K562 (cell line): ENCODE measurements around the gene AP2M1. TPM values are rescaled to one million over a fixed set of nuclear protein-coding genes. Genes with fewer than 3 reads are reported as not detected.
A peak's percentile ranks its signal among the peaks of the same experiment; 100 is the strongest.

Experiments
- CREB3 ChIP-seq: fragments of 450-650 bp; conservative IDR thresholded peaks from 2 replicates; pipeline ENCODE4 v1.6.1; 2016; ENCODE audit warnings: missing genetic modification characterization, low read depth, mild to moderate bottlenecking, missing compliant biosample characterization, moderate library complexity
- NFYB ChIP-seq: IDR thresholded peaks from 2 replicates; pipeline ENCODE4 v1.6.1; 2011; ENCODE audit warnings: mild to moderate bottlenecking, moderate library complexity; ENCODE audit not compliant: insufficient read length; ENCODE audit errors: extremely low read depth
- NR1H2 ChIP-seq: sonication (generic); formaldehyde crosslinking; IDR thresholded peaks from 2 replicates; pipeline ENCODE4 v1.4.0; 2020; ENCODE audit warnings: mild to moderate bottlenecking, missing genetic modification reagents
- POLR3A ChIP-seq: IDR thresholded peaks from 2 replicates; pipeline ENCODE4 v1.6.1; 2011; ENCODE audit warnings: borderline replicate concordance, mild to moderate bottlenecking, moderate library complexity; ENCODE audit not compliant: insufficient read length, insufficient read depth; ENCODE audit errors: extremely low read depth
- POU5F1 ChIP-seq: fragments of 150-350 bp; IDR thresholded peaks from 2 replicates; pipeline ENCODE4 v1.6.1; 2014; ENCODE audit warnings: borderline replicate concordance, low read length, low read depth, mild to moderate bottlenecking; ENCODE audit not compliant: partially characterized antibody
- SMARCE1 ChIP-seq: fragments of 450-650 bp; IDR thresholded peaks from 2 replicates; pipeline ENCODE4 v1.7.1; 2016; ENCODE audit warnings: mild to moderate bottlenecking
- SREBF2 ChIP-seq: sonication (generic); formaldehyde crosslinking; IDR thresholded peaks from 2 replicates; pipeline ENCODE4 v1.4.0; 2020; ENCODE audit warnings: mild to moderate bottlenecking, missing genetic modification reagents
- STAT6 ChIP-seq: sonication (generic); formaldehyde crosslinking; IDR thresholded peaks from 2 replicates; pipeline ENCODE4 v1.8.1; 2023; ENCODE audit warnings: mild to moderate bottlenecking, missing genetic modification reagents
- ZNF232 ChIP-seq: sonication (generic); formaldehyde crosslinking; IDR thresholded peaks from 2 replicates; pipeline ENCODE4 v1.8.0; 2022; ENCODE audit warnings: mild to moderate bottlenecking, missing genetic modification reagents
- ZNF318 ChIP-seq, 2 experiments: fragments of 450-650 bp; IDR thresholded peaks; 2 replicates each; pipeline ENCODE4 v1.6.1; 2016; ENCODE audit warnings: mild to moderate bottlenecking in 2 of 2, borderline replicate concordance in 1 of 2, low read depth in 1 of 2, moderate library complexity in 1 of 2
- ZNF583 ChIP-seq: fragments of 250-450 bp; sonication (Bioruptor Pico); IDR thresholded peaks from 2 replicates; pipeline ENCODE4 v1.4.0; 2020
- polyA plus RNA-seq, 8 experiments: library from polyadenylated mRNA; depleted of rRNA in 4 of 8; stranded (reverse) in 5 of 8; unstranded in 3 of 8; fragments of >200 nt; fragmentation: Nextera tagmentation in 2 of 8; fragmentation: Illumina TruSeq in 1 of 8; extraction: Ambion mirVana in 2 of 8; extraction: Trizol in 1 of 8; gene quantifications; 2 replicates each; pipeline versions ENCODE4 v1.2.1 to v1.2.3, GENCODE V29; 2011 to 2014; ENCODE audit warnings: inconsistent platforms in 1 of 8, missing spikeins in 1 of 8
- total RNA-seq, 7 experiments: library from RNA; depleted of rRNA in 6 of 7; stranded (reverse); fragments of >200 nt in 6 of 7; fragmentation: Illumina TruSeq in 2 of 7; extraction: Trizol in 2 of 7; gene quantifications; 2 replicates each; pipeline versions ENCODE4 v1.2.1 to v1.2.3, GENCODE V29; 2011 to 2021; ENCODE audit warnings: low replicate concordance in 1 of 7
- TF ChIP-seq, protein P1 (sequence below): fragments of 450-650 bp; formaldehyde crosslinking; IDR thresholded peaks from 2 replicates; pipeline ENCODE4 v1.4.0; 2022; ENCODE audit warnings: missing genetic modification characterization

The AP2M1 gene
- total and polyA plus RNA-seq, 9 of the 15 experiments (the other 6 are each of a cell fraction or from before 2014, with no cell fraction given): 118 to 505 (median 296) TPM

GRCh38 chr3:184133840-184134745, 40.6 kb upstream of the AP2M1 start (continued):
- TF ChIP-seq, protein P1, sequence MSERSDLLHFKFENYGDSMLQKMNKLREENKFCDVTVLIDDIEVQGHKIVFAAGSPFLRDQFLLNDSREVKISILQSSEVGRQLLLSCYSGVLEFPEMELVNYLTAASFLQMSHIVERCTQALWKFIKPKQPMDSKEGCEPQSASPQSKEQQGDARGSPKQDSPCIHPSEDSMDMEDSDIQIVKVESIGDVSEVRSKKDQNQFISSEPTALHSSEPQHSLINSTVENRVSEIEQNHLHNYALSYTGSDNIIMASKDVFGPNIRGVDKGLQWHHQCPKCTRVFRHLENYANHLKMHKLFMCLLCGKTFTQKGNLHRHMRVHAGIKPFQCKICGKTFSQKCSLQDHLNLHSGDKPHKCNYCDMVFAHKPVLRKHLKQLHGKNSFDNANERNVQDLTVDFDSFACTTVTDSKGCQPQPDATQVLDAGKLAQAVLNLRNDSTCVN (CRISPR knock-in tag): no peak
- TF ChIP-seq ZNF583 (CRISPR knock-in tag) (peak; percentile 55; the same call in 1 of the 2 replicates), ZNF318 (IDR thresholded peaks at IDR 0.05; ENCODE audit: borderline replicate concordance in 1 of 2, low read depth in 1 of 2) (0 out of 4 replicates have a peak, but pooled peaks of 1 of the 2 experiments have one; percentile 55), STAT6 (no peak), SREBF2 (no peak), CREB3 (tag) (peak; percentile 40; the same call in 1 of the 2 replicates), NR1H2 (CRISPR knock-in tag) (no peak), POU5F1 (no peak), SMARCE1 (no peak), POLR3A (no peak), NFYB (no peak), ZNF232 (CRISPR knock-in tag) (no peak)
